GM21529 (cell line): ENCODE results near the gene PHKA2.

Experiments
- ATAC-seq: cut with Tn5 transposase; IDR thresholded peaks from one replicate; pipeline ENCODE4 v1.9.1; 2021; ENCODE audit not compliant: unreplicated experiment

Gene PHKA2

GRCh38 chrX:18931972-18932371 is 51.9 kb downstream of the PHKA2 start:
- ATAC-seq: no peak

DNA sequence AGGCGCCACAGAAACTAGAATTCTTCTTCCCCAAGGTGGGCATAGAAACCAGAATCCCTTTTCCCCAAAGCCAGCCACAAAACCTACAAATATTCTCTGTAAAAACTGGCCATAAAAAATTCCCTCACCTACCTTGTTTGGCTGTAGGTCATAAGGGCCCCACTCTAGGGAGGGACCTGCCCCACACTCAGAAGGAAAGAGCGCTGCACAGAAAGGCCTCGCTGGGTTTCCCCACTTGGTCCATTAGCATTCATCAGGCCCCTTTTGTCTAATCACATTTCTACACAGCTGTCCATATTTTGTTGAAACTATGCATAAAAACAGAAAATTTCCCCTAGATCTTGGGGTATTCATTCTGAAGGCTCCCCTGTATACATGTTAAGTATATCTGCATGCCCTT is 54.1 kb downstream of the PHKA2 start:
- ATAC-seq: no peak

- no peak for ATAC-seq
Measured at GRCh38 chrX:18927558-18927957, 56.4 kb downstream of the PHKA2 start.

DNA sequence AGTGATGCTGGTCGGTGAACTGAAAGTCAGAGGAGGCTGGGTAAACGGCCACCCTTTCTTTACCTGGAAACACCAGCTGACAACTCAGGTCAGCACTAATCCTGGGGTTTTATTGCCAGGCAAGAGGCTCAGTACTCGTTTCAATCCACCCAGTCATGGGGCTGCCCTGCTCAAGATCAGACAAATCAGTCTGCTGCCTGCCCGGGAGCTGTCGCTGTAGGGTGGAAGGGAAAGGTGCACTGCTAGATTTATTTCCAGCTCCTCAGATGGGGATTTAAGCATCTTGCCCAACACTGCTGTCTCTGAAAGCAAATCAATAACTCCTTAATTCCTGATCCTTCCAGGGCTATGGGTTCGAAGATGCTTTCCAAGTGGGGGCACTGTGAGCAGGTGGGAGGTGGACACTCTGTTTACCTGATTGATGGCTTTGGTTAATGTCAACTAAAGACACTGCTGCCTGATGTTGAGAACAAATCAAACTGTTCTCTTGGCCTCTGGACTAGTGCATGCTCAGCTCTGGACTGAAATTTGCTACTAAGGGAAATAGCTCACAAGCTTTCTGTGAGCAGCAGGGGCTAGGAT is 59.3 kb downstream of the PHKA2 start:
- no peak for ATAC-seq

- ATAC-seq: no peak
Measured at GRCh38 chrX:18920566-18920965, 63.3 kb downstream of the PHKA2 start.

GRCh38 chrX:18920079-18920478 is 63.8 kb downstream of the PHKA2 start:
- ATAC-seq: no peak

GRCh38 chrX:18917831-18918230 is 66.1 kb downstream of the PHKA2 start:
- ATAC-seq: no peak

DNA sequence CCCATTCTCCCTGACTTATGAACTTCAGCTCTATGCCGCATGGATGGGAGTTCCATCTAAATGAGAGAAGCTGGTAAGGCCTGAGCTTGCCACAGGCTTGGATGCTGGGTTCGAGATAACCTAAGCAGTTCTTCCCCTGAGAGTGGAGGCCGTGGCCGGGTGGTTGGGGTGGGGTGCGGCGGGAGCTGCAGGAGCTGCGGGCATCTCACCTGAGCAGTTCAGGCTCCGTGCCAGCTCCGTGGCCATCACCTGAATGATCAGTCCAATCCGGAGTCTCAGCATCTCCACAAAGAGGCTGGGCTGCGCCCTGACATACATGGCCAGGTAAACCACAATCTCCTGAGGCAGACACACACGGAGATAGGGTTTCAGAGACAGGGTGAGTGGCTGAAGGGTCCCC is 77.6 kb downstream of the PHKA2 start:
- ATAC-seq: no peak

GRCh38 chrX:18900401-18900976 is 83.4 kb downstream of the PHKA2 start:
- ATAC-seq: no peak

DNA sequence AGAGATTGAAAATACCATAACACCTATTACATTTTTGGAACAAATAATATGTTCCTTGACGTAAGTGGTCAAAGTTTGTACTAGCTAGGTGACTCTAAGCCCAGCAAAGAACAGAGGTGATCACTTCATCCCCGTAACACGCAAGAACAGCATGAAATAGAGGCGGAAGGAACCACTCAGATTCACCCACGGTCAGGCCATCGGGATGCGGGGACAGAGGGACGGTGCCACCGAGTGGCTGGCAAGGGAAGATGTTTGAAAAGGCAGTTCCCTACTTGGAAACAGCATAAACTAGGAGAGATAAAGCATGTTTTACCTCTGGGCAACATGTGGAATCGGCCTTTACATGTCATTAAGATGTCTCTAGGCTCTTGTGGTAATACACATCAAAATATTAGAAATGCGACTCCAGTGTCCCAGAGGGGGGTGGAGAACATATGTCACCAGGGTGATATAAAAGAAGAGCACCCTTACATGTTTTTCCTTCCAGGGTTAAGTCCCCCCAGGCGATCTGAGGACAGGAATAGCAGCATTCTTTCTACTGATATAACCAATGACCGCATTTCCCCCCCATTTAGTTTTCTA is 84.0 kb downstream of the PHKA2 start:
- ATAC-seq: no peak

DNA sequence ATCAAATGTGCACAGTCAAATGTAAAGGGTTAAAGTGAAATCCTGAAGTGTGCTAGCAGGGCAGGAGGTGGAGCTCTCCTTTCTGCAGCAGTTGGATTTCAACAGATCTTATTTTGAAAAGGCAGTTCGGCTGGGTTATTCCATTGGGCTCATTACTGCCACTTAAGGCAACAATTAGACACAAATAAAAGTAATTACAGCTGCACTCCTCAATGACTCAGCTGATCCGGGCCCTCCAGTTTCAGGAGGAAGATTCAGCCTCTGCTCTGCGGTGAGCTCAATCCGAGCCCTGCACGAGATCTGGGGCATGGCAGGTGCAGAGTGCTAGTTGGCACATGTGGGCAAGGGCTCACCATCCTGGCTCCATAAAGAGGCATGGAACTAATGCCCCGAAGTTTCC is 85.4 kb downstream of the PHKA2 start:
- no peak for ATAC-seq

- ATAC-seq: no peak
Measured at GRCh38 chrX:18898091-18898490, 85.8 kb downstream of the PHKA2 start.

- ATAC-seq: no peak
Measured at GRCh38 chrX:18897611-18898010, 86.3 kb downstream of the PHKA2 start.

GRCh38 chrX:18896680-18897544 is 87.0 kb downstream of the PHKA2 start:
- ATAC-seq: no peak

- ATAC-seq: no peak
Measured at GRCh38 chrX:18895189-18895951, 88.5 kb downstream of the PHKA2 start.

- no peak for ATAC-seq
Measured at GRCh38 chrX:18894156-18894555, 89.8 kb downstream of the PHKA2 start.

DNA sequence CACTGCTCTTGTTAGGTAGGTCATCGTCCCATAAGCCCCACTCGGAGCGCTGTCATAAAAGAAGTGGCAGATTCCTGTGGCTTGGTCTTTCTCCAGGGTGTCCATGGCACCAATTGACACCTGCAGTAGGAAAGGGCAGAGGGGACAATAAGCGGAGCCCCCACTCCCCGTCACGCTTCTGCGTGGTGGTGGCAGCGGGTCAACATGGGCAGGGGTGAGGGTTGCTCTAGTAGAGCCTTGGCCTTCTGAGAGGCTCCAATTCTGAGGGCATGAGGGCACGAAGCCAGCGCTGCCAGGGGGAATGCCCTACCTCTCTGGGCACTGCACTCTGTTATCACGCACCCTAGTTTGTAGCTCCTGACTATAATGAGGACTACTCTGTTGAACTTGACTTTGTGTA is 90.4 kb downstream of the PHKA2 start:
- ATAC-seq: no peak

- no peak for ATAC-seq
Measured at GRCh38 chrX:18892899-18893298, 91.0 kb downstream of the PHKA2 start.

GRCh38 chrX:18891548-18891945 is 92.4 kb downstream of the PHKA2 start:
- no peak for ATAC-seq

DNA sequence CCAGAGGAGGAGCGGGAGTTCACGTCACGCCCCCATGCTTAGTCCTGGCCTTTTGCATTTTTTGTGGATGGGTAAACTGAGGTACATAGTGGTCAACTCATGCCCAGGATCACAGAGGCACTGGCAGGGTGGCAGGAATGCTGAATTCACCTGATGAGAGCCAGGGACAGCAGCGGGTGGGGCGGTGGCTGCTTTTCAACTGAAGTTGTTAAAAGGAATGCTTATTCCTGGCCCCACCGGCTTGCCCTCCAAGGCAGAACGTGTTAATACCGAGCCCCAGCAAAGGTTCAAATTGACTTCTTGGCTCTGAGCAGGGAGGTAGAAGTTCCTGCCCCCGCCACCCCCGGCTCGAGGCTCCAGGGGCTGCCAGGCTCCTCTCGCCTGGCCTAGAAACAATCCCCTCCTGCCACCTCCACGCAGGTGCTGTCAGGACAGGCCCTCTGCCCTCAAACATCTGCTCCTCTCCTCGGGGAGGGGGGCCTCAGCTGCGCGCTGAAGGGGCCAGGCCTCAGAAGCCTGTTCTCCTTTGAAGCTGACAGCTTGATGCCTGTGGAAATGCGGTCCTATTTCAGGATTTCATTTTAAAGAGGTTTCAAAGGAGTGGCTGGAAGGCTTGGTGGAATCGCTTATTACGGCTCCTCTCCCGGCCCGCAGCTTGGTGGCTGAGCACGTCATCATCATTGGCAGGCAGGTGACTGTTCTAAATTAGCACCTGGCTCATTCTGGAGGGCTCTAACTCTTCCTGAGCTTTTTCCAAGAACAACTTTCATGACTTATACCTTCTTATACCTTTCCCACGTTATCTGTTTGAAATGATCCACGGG is 93.0 kb downstream of the PHKA2 start:
- ATAC-seq: no peak

GRCh38 chrX:18890049-18890381 is 93.9 kb downstream of the PHKA2 start:
- no peak for ATAC-seq
